Measurements from ENCODE around the gene SPATA6L.

Gene SPATA6L

DNA sequence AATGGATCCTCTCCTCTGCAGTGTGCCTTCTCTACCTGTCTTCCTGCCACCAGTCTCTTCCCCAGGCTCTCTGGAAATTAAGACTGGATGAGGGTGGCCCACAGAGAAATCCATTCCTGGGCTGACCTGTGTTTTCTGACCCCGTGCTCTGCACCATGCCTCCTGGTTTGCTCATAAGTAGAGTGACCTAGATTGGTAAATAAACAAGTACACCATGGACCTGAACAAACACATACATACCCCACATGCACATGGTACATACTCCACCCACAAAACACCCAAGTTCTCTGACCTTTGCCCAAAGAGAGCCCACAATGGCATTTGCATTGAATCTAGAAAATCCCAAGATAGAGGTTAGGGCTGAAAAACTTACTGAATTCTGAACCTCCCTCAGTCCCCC is 81.6 kb downstream of the SPATA6L start:
- no peak overlapping the region for H3K27ac ChIP-seq (ENCODE audit: low read depth, low read length)
- no peak overlapping the region for H3K9ac ChIP-seq (ENCODE audit: low read depth, low read length)
- H3K27me3 ChIP-seq (ENCODE audit: insufficient read depth, low read length): no peaks in the 10 kb centered on the region
- H3K4me3 ChIP-seq (ENCODE audit: low read length): no peak overlapping the region
- no peaks in the 10 kb centered on the region for H3K9me3 ChIP-seq (ENCODE audit: insufficient read depth, low read depth, low read length)
- no peaks in the 10 kb centered on the region for H3K36me3 ChIP-seq (ENCODE audit: insufficient read depth, low read length)
- H3K4me1 ChIP-seq (ENCODE audit: insufficient read depth, low read length): no peaks in the 10 kb centered on the region
- 100% methylated on average over 1 of the region's 1 CpG for WGBS

DNA sequence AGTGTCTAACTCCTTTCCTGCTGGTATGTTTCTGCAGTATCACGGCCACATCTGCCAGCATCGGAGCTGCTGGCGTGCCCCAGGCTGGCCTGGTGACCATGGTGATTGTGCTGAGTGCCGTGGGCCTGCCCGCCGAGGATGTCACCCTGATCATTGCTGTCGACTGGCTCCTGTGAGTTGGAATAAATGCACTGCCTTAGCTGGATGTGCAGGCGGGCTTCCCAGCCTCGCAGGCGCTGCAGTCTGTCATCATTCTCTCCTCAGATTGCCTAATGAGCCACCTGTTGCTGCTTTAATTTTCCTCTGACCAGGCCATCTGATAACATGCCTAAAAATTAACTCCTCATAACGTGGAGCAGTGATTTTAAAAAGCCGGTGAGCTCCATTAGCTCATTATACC is 83.3 kb downstream of the SPATA6L start:
- Histone ChIP-seq H3K27ac (ENCODE audit: low read depth, low read length) (no peak overlapping the region), H3K9ac (ENCODE audit: low read depth, low read length) (no peak overlapping the region), H3K4me1 (ENCODE audit: insufficient read depth, low read length) (no peaks in the 10 kb centered on the region), H3K9me3 (ENCODE audit: insufficient read depth, low read depth, low read length) (no peaks in the 10 kb centered on the region), H3K36me3 (ENCODE audit: insufficient read depth, low read length) (no peaks in the 10 kb centered on the region), H3K4me3 (ENCODE audit: low read length) (no peak overlapping the region), H3K27me3 (ENCODE audit: insufficient read depth, low read length) (no peaks in the 10 kb centered on the region)
- WGBS: 95% methylated on average over 12 of the region's 12 CpGs

DNA sequence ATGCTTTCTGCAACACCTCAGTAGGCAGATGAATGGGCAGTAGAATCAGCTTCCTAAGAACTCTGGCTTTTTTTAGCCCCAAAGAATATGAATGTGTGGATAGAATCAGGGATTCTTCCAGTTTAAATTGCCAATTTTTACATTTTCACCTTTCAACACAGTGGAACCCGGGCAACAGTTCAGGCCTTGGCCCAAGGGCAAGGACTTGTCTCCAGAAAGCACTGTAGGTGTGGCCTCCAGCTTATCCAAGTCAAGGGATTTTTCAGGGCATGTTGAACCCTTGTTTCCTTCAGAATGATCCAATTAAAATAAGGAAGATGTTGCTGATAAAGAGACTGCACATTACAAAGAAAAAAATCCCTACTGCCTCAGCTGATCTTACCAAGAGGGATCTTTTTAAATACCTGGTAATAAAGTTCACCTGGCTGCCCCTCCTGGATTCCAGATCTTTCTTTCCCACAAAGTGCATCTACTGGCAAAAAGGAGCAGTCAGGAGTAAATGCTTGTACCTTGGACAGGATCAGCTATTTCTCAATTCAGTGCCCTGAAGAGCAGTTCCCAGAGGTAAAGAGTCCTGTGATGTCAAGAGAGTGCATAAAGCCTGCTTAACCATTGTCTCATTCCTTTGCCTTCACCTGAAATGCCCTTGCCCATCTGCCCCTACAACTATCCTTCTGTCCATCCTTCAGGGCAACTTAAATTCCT is 84.3 kb downstream of the SPATA6L start:
- Histone ChIP-seq H3K36me3 (ENCODE audit: insufficient read depth, low read length) (no peaks in the 10 kb centered on the region), H3K4me1 (ENCODE audit: insufficient read depth, low read length) (no peaks in the 10 kb centered on the region), H3K9me3 (ENCODE audit: insufficient read depth, low read depth, low read length) (no peaks in the 10 kb centered on the region), H3K4me3 (ENCODE audit: low read length) (no peak overlapping the region), H3K27me3 (ENCODE audit: insufficient read depth, low read length) (no peaks in the 10 kb centered on the region), H3K9ac (ENCODE audit: low read depth, low read length) (no peak overlapping the region), H3K27ac (ENCODE audit: low read depth, low read length) (no peak overlapping the region)
- WGBS: 88% methylated on average over 1 of the region's 1 CpG

DNA sequence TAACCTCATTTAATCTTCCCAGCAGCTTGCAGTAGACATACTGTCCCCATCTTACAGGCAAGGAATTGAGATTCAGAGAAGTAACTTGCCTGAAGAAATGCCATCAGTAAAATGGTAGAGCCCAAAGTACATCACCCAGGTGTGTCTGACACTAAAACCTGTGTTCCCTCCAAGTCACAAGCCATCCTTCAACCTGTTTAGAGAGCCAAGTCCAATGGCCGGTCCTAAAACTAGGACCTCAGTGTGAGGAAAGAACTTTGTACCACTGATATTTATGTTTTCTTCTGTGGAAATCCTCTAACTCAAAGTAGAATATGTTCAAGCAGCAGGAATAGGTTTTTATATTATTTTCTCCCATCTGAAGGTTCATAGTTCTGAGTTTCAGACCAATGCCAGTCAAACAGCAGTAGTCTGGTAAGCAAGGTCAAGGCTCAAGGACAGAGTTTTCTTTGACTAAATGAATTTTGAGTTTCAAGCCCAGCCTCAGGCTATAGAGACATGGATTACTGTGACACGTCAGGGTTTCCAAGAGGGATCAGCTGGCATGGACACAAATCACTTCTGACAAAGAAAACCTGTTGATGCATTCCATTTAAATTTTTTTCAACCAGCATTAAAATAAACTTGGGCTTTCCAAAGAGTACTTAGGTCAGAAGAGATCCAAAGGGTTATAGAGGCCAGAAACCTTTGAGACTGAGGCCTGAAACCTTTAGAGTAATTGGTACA is 85.1 kb downstream of the SPATA6L start:
- Histone ChIP-seq H3K9ac (ENCODE audit: low read depth, low read length) (no peak overlapping the region), H3K4me3 (ENCODE audit: low read length) (no peak overlapping the region), H3K4me1 (ENCODE audit: insufficient read depth, low read length) (no peaks in the 10 kb centered on the region), H3K27me3 (ENCODE audit: insufficient read depth, low read length) (no peaks in the 10 kb centered on the region), H3K9me3 (ENCODE audit: insufficient read depth, low read depth, low read length) (no peaks in the 10 kb centered on the region), H3K36me3 (ENCODE audit: insufficient read depth, low read length) (no peaks in the 10 kb centered on the region), H3K27ac (ENCODE audit: low read depth, low read length) (no peak overlapping the region)
- 88% methylated on average over 2 of the region's 2 CpGs for WGBS

DNA sequence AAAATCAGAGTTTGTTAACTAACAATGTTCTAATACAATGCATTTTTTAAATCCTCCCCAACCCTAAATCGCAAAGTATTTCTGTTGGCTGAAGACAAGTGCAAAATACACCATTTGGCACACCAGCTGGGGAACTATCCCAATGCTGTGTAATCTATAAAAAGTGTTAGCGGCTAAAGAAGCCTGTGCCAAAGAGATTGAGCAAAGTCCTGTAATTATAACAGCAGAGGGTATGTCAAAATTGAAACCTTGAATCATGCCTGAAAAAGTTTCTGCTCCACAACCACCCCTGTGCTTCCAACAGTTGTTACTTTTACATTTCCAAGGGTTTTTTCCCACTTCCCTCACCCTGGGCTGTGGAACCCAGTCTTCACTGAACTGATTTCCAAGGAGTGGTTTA is 87.3 kb downstream of the SPATA6L start:
- Histone ChIP-seq H3K27me3 (ENCODE audit: insufficient read depth, low read length) (no peaks in the 10 kb centered on the region), H3K36me3 (ENCODE audit: insufficient read depth, low read length) (no peaks in the 10 kb centered on the region), H3K9me3 (ENCODE audit: insufficient read depth, low read depth, low read length) (no peaks in the 10 kb centered on the region), H3K27ac (ENCODE audit: low read depth, low read length) (no peak overlapping the region), H3K9ac (ENCODE audit: low read depth, low read length) (no peak overlapping the region), H3K4me3 (ENCODE audit: low read length) (no peak overlapping the region), H3K4me1 (ENCODE audit: insufficient read depth, low read length) (peaks cover 7% of the 10 kb centered on the region; the same call in 1 of the 2 replicates)
- 92% methylated on average over 2 of the region's 2 CpGs for WGBS

DNA sequence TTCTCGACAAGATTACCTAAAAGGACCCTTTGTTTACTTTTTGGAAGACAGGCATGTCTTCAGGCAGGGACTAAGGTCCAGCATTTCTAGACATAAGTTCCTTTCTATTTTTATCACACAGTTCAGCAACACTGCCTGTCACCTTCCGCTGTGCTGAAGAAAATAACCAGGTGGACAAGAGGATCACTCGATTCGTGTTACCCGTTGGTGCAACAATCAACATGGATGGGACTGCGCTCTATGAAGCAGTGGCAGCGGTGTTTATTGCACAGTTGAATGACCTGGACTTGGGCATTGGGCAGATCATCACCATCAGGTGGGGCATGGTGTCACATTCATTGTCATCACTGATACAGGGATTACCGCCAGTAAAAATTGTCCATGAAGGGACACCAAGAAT is 89.8 kb downstream of the SPATA6L start:
- H3K4me3 ChIP-seq (ENCODE audit: low read length): no peak overlapping the region
- H3K36me3 ChIP-seq (ENCODE audit: insufficient read depth, low read length): no peaks in the 10 kb centered on the region
- H3K27ac ChIP-seq (ENCODE audit: low read depth, low read length): no peak overlapping the region
- no peak overlapping the region for H3K9ac ChIP-seq (ENCODE audit: low read depth, low read length)
- H3K9me3 ChIP-seq (ENCODE audit: insufficient read depth, low read depth, low read length): no peaks in the 10 kb centered on the region
- H3K27me3 ChIP-seq (ENCODE audit: insufficient read depth, low read length): no peaks in the 10 kb centered on the region
- peaks cover 7% of the 10 kb centered on the region; the same call in 1 of the 2 replicates for H3K4me1 ChIP-seq (ENCODE audit: insufficient read depth, low read length)
- WGBS: 96% methylated on average over 8 of the region's 8 CpGs

DNA sequence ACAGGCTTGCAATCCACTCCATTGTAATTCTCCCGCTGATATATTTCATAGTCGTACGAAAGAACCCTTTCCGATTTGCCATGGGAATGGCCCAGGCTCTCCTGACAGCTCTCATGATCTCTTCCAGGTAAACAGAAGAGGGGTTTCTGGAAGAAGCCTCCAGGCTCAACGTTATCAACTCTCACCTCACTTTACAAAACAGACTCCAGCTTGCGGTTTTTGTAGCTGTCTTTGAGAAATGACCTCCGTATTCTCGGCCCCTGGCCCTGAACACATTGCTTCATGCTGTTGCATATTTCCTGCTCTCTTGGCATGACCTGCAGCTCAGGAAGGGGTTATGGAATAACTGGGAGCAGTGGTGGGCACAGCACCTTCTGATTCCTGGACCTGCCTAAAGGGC is 90.3 kb downstream of the SPATA6L start:
- Histone ChIP-seq H3K4me3 (ENCODE audit: low read length) (no peak overlapping the region), H3K27ac (ENCODE audit: low read depth, low read length) (no peak overlapping the region), H3K9me3 (ENCODE audit: insufficient read depth, low read depth, low read length) (no peaks in the 10 kb centered on the region), H3K27me3 (ENCODE audit: insufficient read depth, low read length) (no peaks in the 10 kb centered on the region), H3K4me1 (ENCODE audit: insufficient read depth, low read length) (peaks cover 7% of the 10 kb centered on the region; the same call in 1 of the 2 replicates), H3K9ac (ENCODE audit: low read depth, low read length) (no peak overlapping the region), H3K36me3 (ENCODE audit: insufficient read depth, low read length) (no peaks in the 10 kb centered on the region)
- WGBS: 90% methylated on average over 8 of the region's 8 CpGs

DNA sequence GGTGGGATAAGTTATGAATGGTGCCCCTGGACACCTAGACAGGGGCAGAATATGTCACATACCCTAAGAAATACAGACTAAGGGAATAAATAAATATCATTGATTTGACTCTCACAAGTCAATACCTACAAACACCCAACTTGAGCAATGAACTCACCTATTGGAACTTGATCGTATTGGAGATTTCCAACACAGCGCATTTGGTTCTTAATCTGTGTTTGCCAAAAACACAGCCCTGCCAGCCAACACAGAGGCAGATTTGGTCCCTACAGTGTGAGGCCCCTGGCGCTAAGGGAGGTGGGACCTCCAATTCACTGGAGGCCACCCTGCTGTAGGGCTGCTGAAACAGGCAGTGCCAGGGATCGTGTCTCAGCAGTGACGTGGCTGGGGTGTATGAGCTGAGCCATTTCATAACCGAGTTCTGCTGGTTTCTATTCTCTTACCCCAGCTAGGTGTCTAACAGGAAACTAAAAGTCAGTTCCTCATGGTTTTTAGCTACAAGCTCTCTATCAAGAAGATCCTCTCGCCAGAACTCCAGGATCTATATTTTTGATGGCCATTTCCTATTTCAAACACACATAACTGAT is 91.5 kb downstream of the SPATA6L start:
- no peak overlapping the region for H3K27ac ChIP-seq (ENCODE audit: low read depth, low read length)
- no peak overlapping the region for H3K4me3 ChIP-seq (ENCODE audit: low read length)
- WGBS: 93% methylated on average over 7 of the region's 7 CpGs
- H3K27me3 ChIP-seq (ENCODE audit: insufficient read depth, low read length): no peaks in the 10 kb centered on the region
- no peak overlapping the region for H3K9ac ChIP-seq (ENCODE audit: low read depth, low read length)
- H3K4me1 ChIP-seq (ENCODE audit: insufficient read depth, low read length): peaks cover 7% of the 10 kb centered on the region; the same call in 1 of the 2 replicates
- no peaks in the 10 kb centered on the region for H3K36me3 ChIP-seq (ENCODE audit: insufficient read depth, low read length)
- H3K9me3 ChIP-seq (ENCODE audit: insufficient read depth, low read depth, low read length): no peaks in the 10 kb centered on the region

DNA sequence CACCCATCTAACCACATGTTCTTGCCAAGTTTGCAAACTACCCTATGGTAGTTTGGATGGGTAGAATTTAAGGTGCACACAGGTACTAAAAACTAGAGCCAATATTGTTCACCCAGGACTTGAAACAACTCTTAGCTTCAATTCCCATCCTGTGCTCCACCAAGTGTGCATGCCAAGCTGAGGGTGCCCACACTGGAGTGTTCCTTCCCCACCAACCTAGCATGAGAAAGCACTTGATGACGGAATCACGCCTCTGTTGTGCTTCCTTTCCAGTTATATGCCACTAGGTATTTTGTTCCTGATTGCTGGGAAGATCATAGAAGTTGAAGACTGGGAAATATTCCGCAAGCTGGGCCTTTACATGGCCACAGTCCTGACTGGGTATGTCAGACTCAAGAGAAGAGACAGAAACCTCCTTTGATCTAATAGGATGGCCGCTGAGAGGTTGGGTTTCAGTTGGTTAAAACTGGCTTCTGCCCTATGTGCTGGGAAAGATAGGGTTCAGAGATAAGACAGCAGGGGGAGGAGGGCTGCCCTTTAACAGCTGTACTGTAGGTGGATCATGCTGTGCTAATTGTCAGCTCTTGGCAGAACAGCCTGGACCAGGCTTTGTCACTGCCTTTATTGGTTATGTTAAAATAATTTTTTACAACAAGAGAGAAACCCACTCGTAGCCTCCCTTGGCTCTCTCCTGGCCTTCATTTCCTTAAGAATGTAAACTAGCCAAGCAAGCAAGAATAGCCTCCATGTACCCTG is 92.5 kb downstream of the SPATA6L start:
- H3K9me3 ChIP-seq (ENCODE audit: insufficient read depth, low read depth, low read length): no peaks in the 10 kb centered on the region
- H3K27me3 ChIP-seq (ENCODE audit: insufficient read depth, low read length): no peaks in the 10 kb centered on the region
- H3K4me3 ChIP-seq (ENCODE audit: low read length): no peak overlapping the region
- no peak overlapping the region for H3K9ac ChIP-seq (ENCODE audit: low read depth, low read length)
- peaks cover 7% of the 10 kb centered on the region; the same call in 1 of the 2 replicates for H3K4me1 ChIP-seq (ENCODE audit: insufficient read depth, low read length)
- 81% methylated on average over 5 of the region's 5 CpGs for WGBS
- no peak overlapping the region for H3K27ac ChIP-seq (ENCODE audit: low read depth, low read length)
- no peaks in the 10 kb centered on the region for H3K36me3 ChIP-seq (ENCODE audit: insufficient read depth, low read length)

DNA sequence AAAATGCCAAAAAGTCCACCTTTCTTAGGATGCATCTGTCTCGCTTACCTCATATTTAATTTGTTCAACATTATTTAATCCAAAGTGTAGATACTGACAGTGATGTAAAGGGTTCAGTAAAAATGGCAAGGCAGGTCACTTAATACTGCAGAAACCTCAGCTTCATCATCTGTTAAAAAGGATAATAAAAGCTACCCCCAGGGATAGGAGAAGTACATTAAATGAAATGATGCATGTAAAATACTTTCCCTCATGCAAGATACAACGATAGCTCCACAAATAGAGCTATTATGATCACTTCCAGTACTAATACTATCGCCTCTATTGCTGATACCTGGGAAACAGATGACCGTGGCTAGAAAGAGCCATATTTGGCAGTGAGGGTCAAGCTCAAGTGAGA is 93.1 kb downstream of the SPATA6L start:
- H3K9ac ChIP-seq (ENCODE audit: low read depth, low read length): no peak overlapping the region
- H3K4me1 ChIP-seq (ENCODE audit: insufficient read depth, low read length): peaks cover 7% of the 10 kb centered on the region; the same call in 1 of the 2 replicates
- no peak overlapping the region for H3K27ac ChIP-seq (ENCODE audit: low read depth, low read length)
- no peaks in the 10 kb centered on the region for H3K27me3 ChIP-seq (ENCODE audit: insufficient read depth, low read length)
- 89% methylated on average over 4 of the region's 4 CpGs for WGBS
- no peak overlapping the region for H3K4me3 ChIP-seq (ENCODE audit: low read length)
- H3K36me3 ChIP-seq (ENCODE audit: insufficient read depth, low read length): no peaks in the 10 kb centered on the region
- H3K9me3 ChIP-seq (ENCODE audit: insufficient read depth, low read depth, low read length): no peaks in the 10 kb centered on the region
